Spleen (tissue), 13 donors: ENCODE measurements around the gene CDH7. TPM values are rescaled to one million over a fixed set of nuclear protein-coding genes. Genes with fewer than 3 reads are reported as not detected.

Source experiments
- DNase-seq: peaks from one replicate; pipeline ENCODE4 v3.0.0-alpha.2; 2020
- H3K27ac ChIP-seq, 8 donors: fragments of 200-600 bp; sonication (generic) in 7 of 8; 1 replicate in 4 of 8; 2 replicates in 4 of 8; pipeline versions ENCODE4 v1.5.0 to v1.8.0; 2016 to 2021; ENCODE audit warnings: inconsistent platforms in 4 of 8, mild to moderate bottlenecking in 4 of 8, moderate library complexity in 1 of 8
- H3K27me3 ChIP-seq, 7 donors: fragments of 200-600 bp; sonication (generic) in 6 of 7; replicated peaks in 1 of 7; 1 replicate in 4 of 7; 2 replicates in 3 of 7; pipeline versions ENCODE4 v1.5.0 to v1.8.0; 2016 to 2021; ENCODE audit warnings: inconsistent platforms in 3 of 7, mild to moderate bottlenecking in 1 of 7
- H3K36me3 ChIP-seq, 6 donors: fragments of 200-600 bp; sonication (generic) in 5 of 6; 1 replicate in 4 of 6; 2 replicates in 2 of 6; pipeline versions ENCODE4 v1.5.0 to v1.8.0; 2016 to 2021; ENCODE audit warnings: inconsistent platforms in 2 of 6
- H3K4me1 ChIP-seq, 6 donors: fragments of 200-600 bp; sonication (generic) in 5 of 6; 1 replicate in 3 of 6; 2 replicates in 3 of 6; pipeline versions ENCODE4 v1.5.0 to v1.8.0; 2016 to 2021; ENCODE audit warnings: inconsistent platforms in 3 of 6
- H3K4me3 ChIP-seq, 8 donors: fragments of 200-600 bp; sonication (generic) in 7 of 8; 1 replicate in 4 of 8; 2 replicates in 4 of 8; pipeline versions ENCODE4 v1.5.0 to v1.8.0; 2016 to 2021; ENCODE audit warnings: inconsistent platforms in 4 of 8, mild to moderate bottlenecking in 4 of 8, moderate library complexity in 2 of 8
- H3K9me3 ChIP-seq, 8 donors: fragments of 200-600 bp; sonication (generic) in 7 of 8; 1 replicate in 4 of 8; 2 replicates in 4 of 8; pipeline versions ENCODE4 v1.5.0 to v1.8.0; 2016 to 2021; ENCODE audit warnings: inconsistent platforms in 4 of 8
- POLR2A ChIP-seq, 3 donors: fragments of 450-650 bp; IDR thresholded peaks; one replicate each; pipeline ENCODE4 v1.5.1; 2017; ENCODE audit warnings: antibody characterized with exemption in 3 of 3, mild to moderate bottlenecking in 1 of 3
- POLR2AphosphoS5 ChIP-seq, 3 donors: sonication (generic); formaldehyde crosslinking; IDR thresholded peaks; one replicate each; pipeline ENCODE4 v1.5.1; 2017; ENCODE audit warnings: antibody characterized with exemption in 3 of 3
- WGBS, 5 donors: extraction: QIAGEN DNeasy Blood & Tissue Kit in 3 of 5; methylation state at CpG; one replicate each; pipeline versions ENCODE4 v1.1.5 to v1.1.7; 2013 to 2018; 5-methylcytosine and 5-hydroxymethylcytosine counted together
- intact Hi-C: fragments of 100-400 bp; cut with DNase I; formaldehyde crosslinking; loops from one replicate; pipeline ENCODE4 v1.15.0; 2023; ENCODE audit warnings: low total_unique reads
- long read RNA-seq, 2 donors: transcript quantifications; one replicate each; lab custom pipeline, GENCODE V29; 2026
- polyA plus RNA-seq, 3 donors: library from polyadenylated mRNA; stranded (reverse); fragments of 200-250 nt; gene quantifications; one replicate each; pipeline ENCODE4 v1.2.1, GENCODE V29; 2013
- total RNA-seq, 7 donors: library from RNA; depleted of rRNA in 3 of 7; stranded (reverse); fragments of >200 nt in 3 of 7; fragmentation: NEBNext Ultra II Directional in 4 of 7; extraction: Animal tissue kit (Norgen Biotek cat#: 25700) in 4 of 7; gene quantifications; one replicate each; pipeline versions ENCODE4 v1.1.0 to v1.2.1, GENCODE V29; 2016 to 2021
- TF ChIP-seq, protein P1 (sequence below), 11 experiments: fragments of 200-600 bp in 7 of 11; fragments of 450-650 bp in 4 of 11; sonication (generic) in 4 of 11; IDR thresholded peaks in 8 of 11; conservative IDR thresholded peaks in 3 of 11; 1 replicate in 7 of 11; 2 replicates in 4 of 11; pipeline versions ENCODE4 v1.4.0 to v1.8.0; 2016 to 2021; ENCODE audit warnings: antibody characterized with exemption in 11 of 11, inconsistent platforms in 4 of 11, mild to moderate bottlenecking in 1 of 11
- donor health status: healthy with polysubstance abuse.
- donor health status: DM: no; HTN: no; CAD: no; lungs with moderate emphysema.
- donor health status: DM: no; HTN: no; CAD: no.
- donor health status: Bipolar disorder and iron deficiency.
- donor health status: healthy.
- donor health status: DM: no; HTN: no; CAD: no.
- donor health status: DM: yes; HTN: yes; CAD: no.

Gene CDH7, protein sequence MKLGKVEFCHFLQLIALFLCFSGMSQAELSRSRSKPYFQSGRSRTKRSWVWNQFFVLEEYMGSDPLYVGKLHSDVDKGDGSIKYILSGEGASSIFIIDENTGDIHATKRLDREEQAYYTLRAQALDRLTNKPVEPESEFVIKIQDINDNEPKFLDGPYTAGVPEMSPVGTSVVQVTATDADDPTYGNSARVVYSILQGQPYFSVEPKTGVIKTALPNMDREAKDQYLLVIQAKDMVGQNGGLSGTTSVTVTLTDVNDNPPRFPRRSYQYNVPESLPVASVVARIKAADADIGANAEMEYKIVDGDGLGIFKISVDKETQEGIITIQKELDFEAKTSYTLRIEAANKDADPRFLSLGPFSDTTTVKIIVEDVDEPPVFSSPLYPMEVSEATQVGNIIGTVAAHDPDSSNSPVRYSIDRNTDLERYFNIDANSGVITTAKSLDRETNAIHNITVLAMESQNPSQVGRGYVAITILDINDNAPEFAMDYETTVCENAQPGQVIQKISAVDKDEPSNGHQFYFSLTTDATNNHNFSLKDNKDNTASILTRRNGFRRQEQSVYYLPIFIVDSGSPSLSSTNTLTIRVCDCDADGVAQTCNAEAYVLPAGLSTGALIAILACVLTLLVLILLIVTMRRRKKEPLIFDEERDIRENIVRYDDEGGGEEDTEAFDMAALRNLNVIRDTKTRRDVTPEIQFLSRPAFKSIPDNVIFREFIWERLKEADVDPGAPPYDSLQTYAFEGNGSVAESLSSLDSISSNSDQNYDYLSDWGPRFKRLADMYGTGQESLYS
- total RNA-seq, result under 1 TPM in 2 of 7 donors, not detected in 5; 0.05 to 0.09 TPM
- polyA plus RNA-seq, result under 1 TPM in 2 of 3 donors, not detected in 1; under 0.01 to 0.06 TPM
- long read RNA-seq, donor 1, result 0 reads
- long read RNA-seq, donor 2, result 0 reads

DNA sequence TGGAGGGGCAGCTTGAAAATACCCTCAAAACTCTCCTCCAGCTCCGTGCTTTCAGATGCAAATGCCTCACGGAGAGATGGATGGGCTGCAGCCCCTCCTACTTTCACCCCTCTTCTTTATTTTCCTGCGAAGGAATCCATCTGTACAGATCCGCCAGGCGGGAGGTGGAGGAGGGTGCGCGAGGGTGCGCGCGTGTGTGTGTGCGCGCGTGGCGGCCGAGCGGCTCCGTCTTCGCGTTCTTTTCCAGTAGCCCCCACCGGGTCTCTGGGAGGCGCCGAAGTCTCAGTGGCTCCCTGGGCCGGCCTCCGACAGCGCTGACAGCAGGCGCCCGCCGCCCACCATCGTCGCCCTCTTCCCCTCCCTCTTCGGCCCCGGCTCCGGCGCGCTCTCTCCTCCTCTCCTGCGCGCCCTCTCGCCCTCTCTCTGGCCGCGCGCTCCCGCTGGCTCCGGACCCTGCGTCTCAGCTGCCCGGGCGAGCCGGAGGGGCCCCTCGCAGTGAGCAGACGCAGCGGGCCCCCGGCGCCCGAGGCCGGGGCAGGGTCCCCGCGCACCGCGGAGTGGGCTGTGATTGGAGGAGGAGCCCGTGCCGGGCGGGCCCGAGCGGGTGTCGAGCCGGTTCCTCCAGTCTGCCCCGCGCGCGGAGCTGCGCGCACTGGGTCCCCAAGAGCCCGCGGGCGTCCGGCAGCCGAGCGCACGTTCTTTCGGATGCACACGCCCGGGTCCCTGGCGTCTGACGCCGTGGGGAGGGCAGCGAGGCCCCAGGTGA, at the start of gene CDH7:
Gene CDH7, plus strand, starts transcription at position 624 of the 766 bp plus-strand sequence. CDS start 11,831 bp downstream, outside the sequence.
- 2 to 10% (median 4%) methylated on average over 42 to 85 of the region's 85 CpGs for WGBS, 5 donors
- Histone ChIP-seq H3K27me3 (peaks cover 0 to 42% (median 17%) of the 10 kb centered on the region in 7 donors), H3K4me1 (peaks cover 0 to 15% (median 7%) of the 10 kb centered on the region in 6 donors), H3K36me3 (no peaks in the 10 kb centered on the region), H3K4me3 (peak within 1 kb of the TSS in 7 of 8 donors; percentile 15 to 57 (median 27)), H3K9me3 (peaks cover 0 to 8% (median 0%) of the 10 kb centered on the region in 8 donors), H3K27ac (no peak within 1 kb of the TSS)
- intact Hi-C loops, result no loop called here
- peak; percentile 66 for DNase-seq
- TF ChIP-seq POLR2AphosphoS5 (IDR thresholded peaks at IDR 0.05) (no peak), POLR2A (IDR thresholded peaks at IDR 0.05) (no peak)
- TF ChIP-seq, protein P1, sequence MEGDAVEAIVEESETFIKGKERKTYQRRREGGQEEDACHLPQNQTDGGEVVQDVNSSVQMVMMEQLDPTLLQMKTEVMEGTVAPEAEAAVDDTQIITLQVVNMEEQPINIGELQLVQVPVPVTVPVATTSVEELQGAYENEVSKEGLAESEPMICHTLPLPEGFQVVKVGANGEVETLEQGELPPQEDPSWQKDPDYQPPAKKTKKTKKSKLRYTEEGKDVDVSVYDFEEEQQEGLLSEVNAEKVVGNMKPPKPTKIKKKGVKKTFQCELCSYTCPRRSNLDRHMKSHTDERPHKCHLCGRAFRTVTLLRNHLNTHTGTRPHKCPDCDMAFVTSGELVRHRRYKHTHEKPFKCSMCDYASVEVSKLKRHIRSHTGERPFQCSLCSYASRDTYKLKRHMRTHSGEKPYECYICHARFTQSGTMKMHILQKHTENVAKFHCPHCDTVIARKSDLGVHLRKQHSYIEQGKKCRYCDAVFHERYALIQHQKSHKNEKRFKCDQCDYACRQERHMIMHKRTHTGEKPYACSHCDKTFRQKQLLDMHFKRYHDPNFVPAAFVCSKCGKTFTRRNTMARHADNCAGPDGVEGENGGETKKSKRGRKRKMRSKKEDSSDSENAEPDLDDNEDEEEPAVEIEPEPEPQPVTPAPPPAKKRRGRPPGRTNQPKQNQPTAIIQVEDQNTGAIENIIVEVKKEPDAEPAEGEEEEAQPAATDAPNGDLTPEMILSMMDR (IDR thresholded peaks at IDR 0.05 in 8 of 11, conservative IDR thresholded peaks at IDR 0.05 in 3 of 11), result no peak

DNA sequence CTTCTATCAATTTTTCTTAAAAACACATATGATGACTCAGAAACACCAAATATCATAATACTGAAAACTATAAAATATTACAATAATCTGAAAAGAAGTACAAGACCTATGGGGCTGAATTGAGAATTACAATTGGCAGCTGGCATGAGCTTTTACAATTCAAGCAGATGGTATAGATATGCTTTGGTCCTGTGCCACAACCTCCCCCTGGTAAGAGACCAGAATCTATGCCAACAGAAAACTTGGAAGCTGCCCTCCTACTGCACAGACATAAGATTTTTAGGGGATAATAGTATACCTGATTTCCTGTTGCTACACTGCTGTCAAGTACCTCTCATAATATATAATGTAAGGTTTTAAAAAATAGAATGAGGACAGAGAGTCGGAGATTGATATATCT, 46.8 kb upstream of the CDH7 start:
- no peak overlapping the region for H3K4me3 ChIP-seq
- no peak overlapping the region for H3K27ac ChIP-seq
- no peak for DNase-seq
- H3K27me3 ChIP-seq, result no peaks in the 10 kb centered on the region
- TF ChIP-seq POLR2AphosphoS5 (IDR thresholded peaks at IDR 0.05) (no peak), POLR2A (IDR thresholded peaks at IDR 0.05) (no peak)
- TF ChIP-seq, protein P1 (IDR thresholded peaks at IDR 0.05 in 8 of 11, conservative IDR thresholded peaks at IDR 0.05 in 3 of 11), result no peak
- WGBS, 5 donors, result 61 to 79% (median 67%) methylated on average over 1 of the region's 1 CpG
- intact Hi-C loops, result no loop called here
- peaks cover 0 to 13% (median 6%) of the 10 kb centered on the region in 8 donors for H3K9me3 ChIP-seq
- no peaks in the 10 kb centered on the region for H3K36me3 ChIP-seq
- H3K4me1 ChIP-seq, result no peaks in the 10 kb centered on the region

DNA sequence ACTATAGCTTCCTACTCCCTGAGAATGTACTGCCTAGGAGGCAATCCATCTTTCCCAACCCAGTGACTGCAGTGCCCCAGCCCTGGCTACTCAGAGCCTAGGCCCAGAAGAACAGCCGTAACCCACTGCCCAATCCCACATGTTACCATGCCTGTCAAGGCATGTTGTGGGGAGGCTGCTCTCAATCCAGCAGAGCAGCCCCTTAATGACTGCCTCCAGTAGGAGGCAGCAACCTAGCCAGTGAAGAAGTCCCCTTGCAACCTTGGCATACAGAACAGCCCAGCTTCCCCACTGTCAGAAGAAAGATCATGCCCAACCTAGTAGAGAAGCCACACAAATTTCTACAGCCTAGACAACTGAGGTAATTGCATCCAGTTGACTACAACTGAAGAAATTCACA, 44.2 kb upstream of the CDH7 start:
- Histone ChIP-seq H3K9me3 (peaks cover 0 to 13% (median 6%) of the 10 kb centered on the region in 8 donors), H3K4me1 (no peaks in the 10 kb centered on the region), H3K27me3 (no peaks in the 10 kb centered on the region), H3K36me3 (no peaks in the 10 kb centered on the region), H3K4me3 (no peak overlapping the region), H3K27ac (no peak overlapping the region)
- 44 to 100% (median 91%) methylated on average over 1 of the region's 1 CpG for WGBS, 5 donors
- intact Hi-C loops, result no loop called here
- DNase-seq, result no peak
- TF ChIP-seq POLR2A (IDR thresholded peaks at IDR 0.05), result no peak
- TF ChIP-seq, protein P1 (IDR thresholded peaks at IDR 0.05 in 8 of 11, conservative IDR thresholded peaks at IDR 0.05 in 3 of 11), result no peak
- no peak for TF ChIP-seq POLR2AphosphoS5 (IDR thresholded peaks at IDR 0.05)
